ENCODE results near the gene CEACAM4. TPM values are rescaled to one million over a fixed set of nuclear protein-coding genes. Genes with fewer than 3 reads are reported as not detected.
"Not testable (repeated sequence)": the region's sequence is repeated elsewhere in the genome, so short reads cannot be mapped to it uniquely, and the experiment has no call there.

Gene CEACAM4
- total RNA-seq, 1 donor = not detected

DNA sequence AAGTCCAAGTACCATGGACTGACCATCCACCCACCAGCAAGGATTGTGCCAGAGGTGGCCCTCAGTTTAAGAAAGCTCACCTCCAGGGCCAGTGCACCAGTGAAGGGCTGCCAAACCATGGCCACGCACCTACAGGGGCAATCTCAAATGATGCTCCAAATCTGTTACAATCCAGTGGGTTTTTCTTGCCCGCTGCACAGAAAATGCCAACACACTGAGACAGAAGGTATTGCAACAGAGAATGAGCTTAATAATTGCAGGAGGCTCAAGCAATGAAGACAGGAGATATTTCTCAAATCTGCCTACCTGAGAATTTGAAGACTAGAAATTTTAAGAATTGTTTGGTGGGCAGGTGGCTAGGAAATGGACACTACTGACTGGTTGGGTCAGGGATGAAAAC, 39.2 kb upstream of the CEACAM4 start:
- DNase-seq (ENCODE audit: insufficient read length, low spot score, missing footprints) = no peak
- H3K4me3 ChIP-seq (ENCODE audit: insufficient read depth, low read length) = no peak overlapping the region
- H3K27me3 ChIP-seq (ENCODE audit: insufficient read depth, low read length) = no peaks in the 10 kb centered on the region
- H3K4me1 ChIP-seq (ENCODE audit: insufficient read depth, low read length) = no peaks in the 10 kb centered on the region
- H4K20me1 ChIP-seq (ENCODE audit: insufficient read depth, low read length) = no peaks in the 10 kb centered on the region
- no peak overlapping the region for H2AFZ ChIP-seq (ENCODE audit: low read length)
- H3K27ac ChIP-seq (ENCODE audit: low read depth, low read length) = no peak overlapping the region
- H3K79me2 ChIP-seq (ENCODE audit: insufficient read depth, low read length) = no peaks in the 10 kb centered on the region
- H3K4me2 ChIP-seq (ENCODE audit: insufficient read depth, low read length) = no peak overlapping the region
- TF ChIP-seq, protein P1, sequence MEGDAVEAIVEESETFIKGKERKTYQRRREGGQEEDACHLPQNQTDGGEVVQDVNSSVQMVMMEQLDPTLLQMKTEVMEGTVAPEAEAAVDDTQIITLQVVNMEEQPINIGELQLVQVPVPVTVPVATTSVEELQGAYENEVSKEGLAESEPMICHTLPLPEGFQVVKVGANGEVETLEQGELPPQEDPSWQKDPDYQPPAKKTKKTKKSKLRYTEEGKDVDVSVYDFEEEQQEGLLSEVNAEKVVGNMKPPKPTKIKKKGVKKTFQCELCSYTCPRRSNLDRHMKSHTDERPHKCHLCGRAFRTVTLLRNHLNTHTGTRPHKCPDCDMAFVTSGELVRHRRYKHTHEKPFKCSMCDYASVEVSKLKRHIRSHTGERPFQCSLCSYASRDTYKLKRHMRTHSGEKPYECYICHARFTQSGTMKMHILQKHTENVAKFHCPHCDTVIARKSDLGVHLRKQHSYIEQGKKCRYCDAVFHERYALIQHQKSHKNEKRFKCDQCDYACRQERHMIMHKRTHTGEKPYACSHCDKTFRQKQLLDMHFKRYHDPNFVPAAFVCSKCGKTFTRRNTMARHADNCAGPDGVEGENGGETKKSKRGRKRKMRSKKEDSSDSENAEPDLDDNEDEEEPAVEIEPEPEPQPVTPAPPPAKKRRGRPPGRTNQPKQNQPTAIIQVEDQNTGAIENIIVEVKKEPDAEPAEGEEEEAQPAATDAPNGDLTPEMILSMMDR (IDR thresholded peaks at IDR 0.05; ENCODE audit: extremely low read depth, low read depth, low read length) = no peak
- peaks cover 3% of the 10 kb centered on the region for H3K9me3 ChIP-seq (ENCODE audit: low read depth, low read length)
- H3K36me3 ChIP-seq (ENCODE audit: insufficient read depth, low read length) = no peaks in the 10 kb centered on the region

- Histone ChIP-seq H3K27me3 (ENCODE audit: insufficient read depth, low read length) (no peaks in the 10 kb centered on the region), H3K9me3 (ENCODE audit: low read depth, low read length) (no peaks in the 10 kb centered on the region), H3K4me2 (ENCODE audit: insufficient read depth, low read length) (no peak overlapping the region), H2AFZ (ENCODE audit: low read length) (no peak overlapping the region), H3K36me3 (ENCODE audit: insufficient read depth, low read length) (no peaks in the 10 kb centered on the region), H3K4me1 (ENCODE audit: insufficient read depth, low read length) (no peaks in the 10 kb centered on the region), H3K79me2 (ENCODE audit: insufficient read depth, low read length) (no peaks in the 10 kb centered on the region), H4K20me1 (ENCODE audit: insufficient read depth, low read length) (no peaks in the 10 kb centered on the region), H3K4me3 (ENCODE audit: insufficient read depth, low read length) (no peak overlapping the region), H3K27ac (ENCODE audit: low read depth, low read length) (no peak overlapping the region)
- no peak for DNase-seq (ENCODE audit: insufficient read length, low spot score, missing footprints)
- TF ChIP-seq, protein P1 (IDR thresholded peaks at IDR 0.05; ENCODE audit: extremely low read depth, low read depth, low read length) = no peak
These were observed 30.3 kb upstream of the CEACAM4 start for GRCh38 chr19:41657157-41657556.

GRCh38 chr19:41656756-41657155, 29.9 kb upstream of the CEACAM4 start:
- not testable (repeated sequence) for H3K4me2 ChIP-seq (ENCODE audit: insufficient read depth, low read length); H3K4me3 ChIP-seq (ENCODE audit: insufficient read depth, low read length); H3K27ac ChIP-seq (ENCODE audit: low read depth, low read length); H2AFZ ChIP-seq (ENCODE audit: low read length); DNase-seq (ENCODE audit: insufficient read length, low spot score, missing footprints); H3K9me3 ChIP-seq (ENCODE audit: low read depth, low read length); H3K27me3 ChIP-seq (ENCODE audit: insufficient read depth, low read length); H3K4me1 ChIP-seq (ENCODE audit: insufficient read depth, low read length); H3K36me3 ChIP-seq (ENCODE audit: insufficient read depth, low read length); H4K20me1 ChIP-seq (ENCODE audit: insufficient read depth, low read length); H3K79me2 ChIP-seq (ENCODE audit: insufficient read depth, low read length)

- Histone ChIP-seq H3K9me3 (ENCODE audit: low read depth, low read length) (no peaks in the 10 kb centered on the region), H3K4me2 (ENCODE audit: insufficient read depth, low read length) (no peak overlapping the region), H3K4me3 (ENCODE audit: insufficient read depth, low read length) (no peak overlapping the region), H3K27ac (ENCODE audit: low read depth, low read length) (no peak overlapping the region), H3K4me1 (ENCODE audit: insufficient read depth, low read length) (no peaks in the 10 kb centered on the region), H4K20me1 (ENCODE audit: insufficient read depth, low read length) (no peaks in the 10 kb centered on the region), H3K36me3 (ENCODE audit: insufficient read depth, low read length) (no peaks in the 10 kb centered on the region), H3K27me3 (ENCODE audit: insufficient read depth, low read length) (peaks cover 2% of the 10 kb centered on the region), H2AFZ (ENCODE audit: low read length) (no peak overlapping the region), H3K79me2 (ENCODE audit: insufficient read depth, low read length) (no peaks in the 10 kb centered on the region)
- DNase-seq (ENCODE audit: insufficient read length, low spot score, missing footprints) = no peak
- TF ChIP-seq, protein P1 (IDR thresholded peaks at IDR 0.05; ENCODE audit: extremely low read depth, low read depth, low read length) = no peak
These were observed 25.4 kb upstream of the CEACAM4 start for GRCh38 chr19:41652250-41652649.

Measured in osteoblast (primary cell).